Panc1 (cell line): ENCODE data around the gene GNG3. TPM values are rescaled to one million over a fixed set of nuclear protein-coding genes. Genes with fewer than 3 reads are reported as not detected.

Experiments used
- ATAC-seq: fragments of 200-7000 bp; cut with Tn5 transposase; 2 replicates; pipeline ENCODE4 v1.9.1; 2020; ENCODE audit warnings: mild to moderate bottlenecking, moderate library complexity
- BruUV-seq: library from RNA; stranded (reverse); fragments of 400-500 nt; replicated peaks from 2 replicates; lab custom pipeline; 2021; lab: Mats Ljungman, UMichigan
- CTCF ChIA-PET: fragments of 300-600 bp; sonication (Branson Sonifier 250); formaldehyde crosslinking; loops from one replicate; lab custom pipeline; 2022; ENCODE audit warnings: antibody characterized with exemption; lab: Charles Lee
- POLR2A ChIA-PET: fragments of 300-600 bp; sonication (Branson Sonifier 250); formaldehyde crosslinking; loops from one replicate; lab custom pipeline; 2022; ENCODE audit warnings: antibody characterized with exemption; lab: Charles Lee
- DNase-seq: peaks from one replicate; pipeline ENCODE4 v3.0.0-alpha.2; 2010; ENCODE audit warnings: low read depth, low spot score
- H3K27ac ChIP-seq: 2 replicates; pipeline ENCODE4 v1.5.1; 2011; ENCODE audit warnings: mild to moderate bottlenecking, low read length, inconsistent platforms
- H3K27me3 ChIP-seq: fragments of 200-500 bp; sonication (Bioruptor generic); 2 replicates; pipeline ENCODE4 v1.6.0; 2014; ENCODE audit warnings: low read length, inconsistent platforms; ENCODE audit not compliant: control insufficient read depth, insufficient read depth
- H3K36me3 ChIP-seq: fragments of 200-500 bp; sonication (Bioruptor generic); 2 replicates; pipeline ENCODE4 v1.5.1; 2014; ENCODE audit warnings: inconsistent platforms, mild to moderate bottlenecking, low read length, moderate library complexity; ENCODE audit not compliant: control insufficient read depth, insufficient read depth
- H3K4me1 ChIP-seq: 2 replicates; pipeline ENCODE4 v1.5.1; 2011; ENCODE audit warnings: inconsistent platforms, mild to moderate bottlenecking, low read length, moderate library complexity; ENCODE audit not compliant: control insufficient read depth, insufficient read depth
- H3K4me3 ChIP-seq, 2 experiments: 2 replicates each; pipeline ENCODE4 v1.5.1; 2011 to 2012; ENCODE audit warnings: low read depth in 2 of 2, low read length in 2 of 2, mild to moderate bottlenecking in 2 of 2, inconsistent platforms in 1 of 2, moderate library complexity in 1 of 2
- H3K9me3 ChIP-seq: fragments of 200-500 bp; sonication (Bioruptor generic); 2 replicates; pipeline ENCODE4 v1.5.1; 2014; ENCODE audit warnings: low read depth, mild to moderate bottlenecking, inconsistent platforms, low read length, moderate library complexity; ENCODE audit not compliant: control insufficient read depth, insufficient read depth
- POLR2AphosphoS5 ChIP-seq: IDR thresholded peaks from 2 replicates; pipeline ENCODE4 v1.6.1; 2012; ENCODE audit warnings: mild to moderate bottlenecking, low read depth, low read length, moderate library complexity
- SIN3A ChIP-seq: IDR thresholded peaks from 2 replicates; pipeline ENCODE4 v1.6.1; 2012; ENCODE audit warnings: low read depth, mild to moderate bottlenecking, low read length, moderate library complexity, borderline replicate concordance; ENCODE audit not compliant: insufficient read depth
- TCF7L2 ChIP-seq: IDR thresholded peaks from 2 replicates; pipeline ENCODE4 v1.6.1; 2011; ENCODE audit warnings: mild to moderate bottlenecking, low read depth, low read length, inconsistent platforms
- in situ Hi-C: cut with HindIII; loops from 2 replicates; pipeline ENCODE4 v1.10.0; 2016; ENCODE audit warnings: low sequenced_read_pairs, low pct_unique_long_range_greater_than_20kb
- intact Hi-C: fragments of 100-400 bp; cut with micrococcal nuclease; formaldehyde crosslinking; loops from one replicate; pipeline ENCODE4 v1.10.0; 2022; ENCODE audit not compliant: unreplicated experiment
- total RNA-seq: library from RNA; stranded (reverse); gene quantifications from one replicate; pipeline ENCODE4 v1.2.1, GENCODE V29; 2021; ENCODE audit not compliant: unreplicated experiment
- TF ChIP-seq, protein P1 (sequence below): fragments of 450-650 bp; IDR thresholded peaks from 2 replicates; pipeline ENCODE4 v1.5.1; 2017; ENCODE audit warnings: mild to moderate bottlenecking
- TF ChIP-seq, protein P2 (sequence below), 2 experiments: IDR thresholded peaks; 2 replicates each; pipeline ENCODE4 v1.6.1; 2011 to 2012; ENCODE audit warnings: low read depth in 2 of 2, control low read depth in 1 of 2, low read length in 1 of 2, mild to moderate bottlenecking in 1 of 2, moderate library complexity in 1 of 2; ENCODE audit not compliant: insufficient read depth in 1 of 2

Gene GNG3
- total RNA-seq, 1 experiment from 2014 or later, result not detected

DNA sequence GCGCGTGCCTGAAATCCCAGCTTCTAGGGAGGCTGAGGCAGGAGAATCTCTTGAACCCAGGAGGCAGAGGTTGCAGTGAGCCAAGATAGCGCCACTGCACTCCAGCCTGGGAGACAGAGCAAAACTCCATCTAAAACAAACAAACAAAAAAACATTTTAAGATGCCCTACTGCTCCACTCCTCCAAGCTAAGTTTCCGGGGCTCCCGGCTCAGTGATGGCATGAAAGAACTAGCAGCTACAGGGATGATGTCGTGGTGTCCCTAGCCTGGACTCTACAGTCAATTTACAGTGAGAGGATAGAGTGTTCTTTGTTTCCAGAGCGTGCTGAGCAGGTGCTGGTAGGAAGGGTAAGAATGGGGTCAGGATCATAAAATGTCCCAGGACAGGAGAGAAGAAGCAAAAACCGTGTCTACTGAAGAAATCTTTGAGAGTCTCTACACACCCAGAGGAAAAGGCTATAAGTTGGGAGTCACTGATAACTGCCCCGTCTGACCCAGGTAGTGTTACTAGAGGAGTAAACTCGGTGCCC is 47.7 kb downstream of the GNG3 start:
- no peak for ATAC-seq
- no peak for DNase-seq
- no peaks in the 10 kb centered on the region for H3K36me3 ChIP-seq
- intact Hi-C loops (no loop called here), in situ Hi-C loops (no loop called here)
- H3K27me3 ChIP-seq, result no peaks in the 10 kb centered on the region
- peak overlapping the region in 1 of 2 experiments; percentile 87; a peak in 1 of 4 replicates for H3K4me3 ChIP-seq
- TF ChIP-seq, protein P1, sequence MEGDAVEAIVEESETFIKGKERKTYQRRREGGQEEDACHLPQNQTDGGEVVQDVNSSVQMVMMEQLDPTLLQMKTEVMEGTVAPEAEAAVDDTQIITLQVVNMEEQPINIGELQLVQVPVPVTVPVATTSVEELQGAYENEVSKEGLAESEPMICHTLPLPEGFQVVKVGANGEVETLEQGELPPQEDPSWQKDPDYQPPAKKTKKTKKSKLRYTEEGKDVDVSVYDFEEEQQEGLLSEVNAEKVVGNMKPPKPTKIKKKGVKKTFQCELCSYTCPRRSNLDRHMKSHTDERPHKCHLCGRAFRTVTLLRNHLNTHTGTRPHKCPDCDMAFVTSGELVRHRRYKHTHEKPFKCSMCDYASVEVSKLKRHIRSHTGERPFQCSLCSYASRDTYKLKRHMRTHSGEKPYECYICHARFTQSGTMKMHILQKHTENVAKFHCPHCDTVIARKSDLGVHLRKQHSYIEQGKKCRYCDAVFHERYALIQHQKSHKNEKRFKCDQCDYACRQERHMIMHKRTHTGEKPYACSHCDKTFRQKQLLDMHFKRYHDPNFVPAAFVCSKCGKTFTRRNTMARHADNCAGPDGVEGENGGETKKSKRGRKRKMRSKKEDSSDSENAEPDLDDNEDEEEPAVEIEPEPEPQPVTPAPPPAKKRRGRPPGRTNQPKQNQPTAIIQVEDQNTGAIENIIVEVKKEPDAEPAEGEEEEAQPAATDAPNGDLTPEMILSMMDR, result no peak
- TF ChIP-seq, protein P2, sequence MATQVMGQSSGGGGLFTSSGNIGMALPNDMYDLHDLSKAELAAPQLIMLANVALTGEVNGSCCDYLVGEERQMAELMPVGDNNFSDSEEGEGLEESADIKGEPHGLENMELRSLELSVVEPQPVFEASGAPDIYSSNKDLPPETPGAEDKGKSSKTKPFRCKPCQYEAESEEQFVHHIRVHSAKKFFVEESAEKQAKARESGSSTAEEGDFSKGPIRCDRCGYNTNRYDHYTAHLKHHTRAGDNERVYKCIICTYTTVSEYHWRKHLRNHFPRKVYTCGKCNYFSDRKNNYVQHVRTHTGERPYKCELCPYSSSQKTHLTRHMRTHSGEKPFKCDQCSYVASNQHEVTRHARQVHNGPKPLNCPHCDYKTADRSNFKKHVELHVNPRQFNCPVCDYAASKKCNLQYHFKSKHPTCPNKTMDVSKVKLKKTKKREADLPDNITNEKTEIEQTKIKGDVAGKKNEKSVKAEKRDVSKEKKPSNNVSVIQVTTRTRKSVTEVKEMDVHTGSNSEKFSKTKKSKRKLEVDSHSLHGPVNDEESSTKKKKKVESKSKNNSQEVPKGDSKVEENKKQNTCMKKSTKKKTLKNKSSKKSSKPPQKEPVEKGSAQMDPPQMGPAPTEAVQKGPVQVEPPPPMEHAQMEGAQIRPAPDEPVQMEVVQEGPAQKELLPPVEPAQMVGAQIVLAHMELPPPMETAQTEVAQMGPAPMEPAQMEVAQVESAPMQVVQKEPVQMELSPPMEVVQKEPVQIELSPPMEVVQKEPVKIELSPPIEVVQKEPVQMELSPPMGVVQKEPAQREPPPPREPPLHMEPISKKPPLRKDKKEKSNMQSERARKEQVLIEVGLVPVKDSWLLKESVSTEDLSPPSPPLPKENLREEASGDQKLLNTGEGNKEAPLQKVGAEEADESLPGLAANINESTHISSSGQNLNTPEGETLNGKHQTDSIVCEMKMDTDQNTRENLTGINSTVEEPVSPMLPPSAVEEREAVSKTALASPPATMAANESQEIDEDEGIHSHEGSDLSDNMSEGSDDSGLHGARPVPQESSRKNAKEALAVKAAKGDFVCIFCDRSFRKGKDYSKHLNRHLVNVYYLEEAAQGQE (IDR thresholded peaks at IDR 0.05; ENCODE audit: insufficient read depth in 1 of 2, low read depth in 2 of 2, low read length in 1 of 2), result no peak
- TF ChIP-seq TCF7L2, result no peak
- TF ChIP-seq SIN3A, result no peak
- no peak for TF ChIP-seq POLR2AphosphoS5
- H3K4me1 ChIP-seq, result peaks cover 8% of the 10 kb centered on the region; the same call in 1 of the 2 replicates
- no TSS peak for BruUV-seq
- POLR2A ChIA-PET, result no interaction called here
- H3K9me3 ChIP-seq, result no peaks in the 10 kb centered on the region
- peak overlapping the region; percentile 98 for H3K27ac ChIP-seq
- CTCF ChIA-PET, result interaction anchor here (0.5 kb wide), 1 partner anchor 78 kb away, joined by 3 read pairs; no protein-coding TSS in a partner anchor

DNA sequence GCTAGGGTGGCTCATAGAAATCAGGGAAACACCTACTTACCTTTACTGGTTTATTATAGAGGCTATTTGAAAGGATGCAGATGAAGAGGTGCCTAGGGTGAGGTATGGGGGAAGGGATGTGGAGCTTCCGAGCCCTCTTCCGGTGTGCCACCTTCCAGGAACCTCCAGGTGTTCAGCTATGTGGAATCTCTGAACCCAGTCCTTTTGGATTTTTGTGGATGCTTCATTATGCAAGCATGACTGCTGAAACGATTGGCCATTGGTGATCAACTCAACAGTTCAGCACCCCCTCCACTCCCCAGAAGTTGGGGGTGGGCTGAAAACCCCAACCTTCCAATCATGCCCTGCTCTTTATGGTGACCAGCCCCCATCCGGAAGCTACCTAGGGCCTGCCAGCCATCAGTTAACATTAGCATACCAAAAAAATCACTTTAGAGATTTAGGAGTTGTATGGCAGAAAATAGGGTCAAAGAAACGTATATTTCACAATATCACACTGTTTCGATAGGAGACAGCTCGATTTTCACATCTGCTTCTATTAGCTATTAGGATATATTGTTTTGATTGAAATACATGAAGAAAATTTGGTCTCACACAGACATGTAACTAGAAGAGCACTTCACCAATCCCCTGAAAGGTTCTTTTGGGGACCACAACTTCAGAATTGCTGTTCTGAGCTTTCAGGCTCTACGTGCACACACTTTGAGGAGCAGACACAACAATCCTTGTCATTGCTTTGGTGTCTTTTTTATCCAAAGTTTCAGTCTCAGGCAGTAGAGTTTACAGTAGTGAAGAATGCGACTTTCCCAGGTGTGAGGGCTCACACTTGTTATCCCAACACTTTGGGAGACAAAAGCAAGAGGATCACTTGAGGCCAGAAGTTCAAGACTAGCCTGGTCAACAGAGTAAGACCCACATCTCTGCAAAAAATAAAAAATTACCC is 50.6 kb downstream of the GNG3 start:
- ATAC-seq, result no peak
- Histone ChIP-seq H3K27me3 (no peaks in the 10 kb centered on the region), H3K27ac (no peak overlapping the region), H3K4me1 (peaks cover 13% of the 10 kb centered on the region), H3K36me3 (peaks cover 2% of the 10 kb centered on the region; the same call in 1 of the 2 replicates), H3K9me3 (no peaks in the 10 kb centered on the region), H3K4me3 (no peak overlapping the region)
- TF ChIP-seq TCF7L2 (no peak), SIN3A (no peak), POLR2AphosphoS5 (no peak)
- TF ChIP-seq, protein P2 (IDR thresholded peaks at IDR 0.05; ENCODE audit: insufficient read depth in 1 of 2, low read depth in 2 of 2, low read length in 1 of 2), result no peak
- TF ChIP-seq, protein P1, result no peak
- DNase-seq, result no peak
- BruUV-seq, result no TSS peak
- CTCF ChIA-PET, result interaction anchor here (0.6 to 0.7 kb wide), 2 partner anchors 10 to 415 kb away, joined by 3 to 4 read pairs; no protein-coding TSS in a partner anchor
- in situ Hi-C loops, result no loop called here
- intact Hi-C loops, result no loop called here
- POLR2A ChIA-PET, result no interaction called here
